ENCODE measurements around the gene MED31.
"Not testable (repeated sequence)": the region's sequence is repeated elsewhere in the genome, so short reads cannot be mapped to it uniquely, and the experiment has no call there.

MED31 gene

GRCh38 chr17:6655732-6656361 lies 4.4 kb upstream of the MED31 start:
- DNase-seq (ENCODE audit: low read depth in 2 of 3, low spot score in 1 of 3), result not testable (repeated sequence)

- no peak for DNase-seq (ENCODE audit: low read depth in 2 of 3, low spot score in 1 of 3)
Measured at GRCh38 chr17:6654841-6655731, 3.7 kb upstream of the MED31 start.

DNA sequence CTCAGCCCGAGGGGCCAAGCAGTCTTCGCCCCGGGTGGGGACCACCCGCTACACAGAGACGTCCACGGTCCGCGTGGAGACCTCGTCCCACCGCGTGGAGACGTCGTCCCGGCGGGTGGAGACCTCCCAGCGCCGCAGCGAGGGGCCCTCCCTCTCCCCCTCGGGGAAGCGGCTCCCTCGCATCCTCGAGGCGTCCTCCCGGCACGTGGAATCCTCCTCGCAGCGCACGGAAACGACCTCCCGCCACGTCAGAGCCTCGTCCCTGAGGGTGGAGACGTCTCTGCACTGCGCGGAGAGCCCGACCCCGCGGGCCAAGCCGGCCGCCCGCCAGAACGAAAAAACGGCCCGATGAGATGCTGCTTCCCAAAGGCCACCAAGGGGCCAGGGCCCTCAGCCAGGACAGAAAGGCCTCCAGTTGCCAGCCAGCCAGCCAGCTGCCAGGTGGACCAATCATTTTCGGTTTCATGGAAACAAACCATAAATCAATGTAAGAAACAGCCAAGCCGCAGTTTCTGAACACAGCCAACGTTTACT lies 581 bp upstream of the MED31 start:
- no peak for DNase-seq (ENCODE audit: low read depth in 2 of 3, low spot score in 1 of 3)

DNA sequence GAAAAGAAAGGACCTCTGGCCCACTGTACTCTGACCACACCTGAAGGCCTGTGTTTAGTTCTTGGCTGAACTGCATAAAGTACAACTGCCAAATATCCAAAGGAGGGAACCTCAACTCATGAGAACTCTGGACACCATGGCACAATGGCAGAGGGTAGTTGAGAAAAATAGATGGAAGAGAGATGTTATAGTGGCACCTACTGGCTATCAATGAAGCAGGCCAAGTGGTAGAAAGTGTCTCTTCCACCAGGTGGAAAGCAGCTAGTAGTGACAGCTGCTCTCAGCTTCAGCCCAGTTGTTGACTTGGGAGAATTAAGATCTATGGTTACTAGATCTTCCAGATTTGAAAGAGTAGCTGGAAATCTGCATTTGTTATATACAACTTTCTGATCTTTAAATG lies 3.2 kb downstream of the MED31 start:
- no peak for DNase-seq (ENCODE audit: low read depth in 2 of 3, low spot score in 1 of 3)

GRCh38 chr17:6643451-6644125 lies 7.8 kb downstream of the MED31 start:
- no peak for DNase-seq (ENCODE audit: low read depth in 2 of 3, low spot score in 1 of 3)

GRCh38 chr17:6642592-6642991 lies 8.8 kb downstream of the MED31 start:
- no peak for DNase-seq (ENCODE audit: low read depth in 2 of 3, low spot score in 1 of 3)

DNA sequence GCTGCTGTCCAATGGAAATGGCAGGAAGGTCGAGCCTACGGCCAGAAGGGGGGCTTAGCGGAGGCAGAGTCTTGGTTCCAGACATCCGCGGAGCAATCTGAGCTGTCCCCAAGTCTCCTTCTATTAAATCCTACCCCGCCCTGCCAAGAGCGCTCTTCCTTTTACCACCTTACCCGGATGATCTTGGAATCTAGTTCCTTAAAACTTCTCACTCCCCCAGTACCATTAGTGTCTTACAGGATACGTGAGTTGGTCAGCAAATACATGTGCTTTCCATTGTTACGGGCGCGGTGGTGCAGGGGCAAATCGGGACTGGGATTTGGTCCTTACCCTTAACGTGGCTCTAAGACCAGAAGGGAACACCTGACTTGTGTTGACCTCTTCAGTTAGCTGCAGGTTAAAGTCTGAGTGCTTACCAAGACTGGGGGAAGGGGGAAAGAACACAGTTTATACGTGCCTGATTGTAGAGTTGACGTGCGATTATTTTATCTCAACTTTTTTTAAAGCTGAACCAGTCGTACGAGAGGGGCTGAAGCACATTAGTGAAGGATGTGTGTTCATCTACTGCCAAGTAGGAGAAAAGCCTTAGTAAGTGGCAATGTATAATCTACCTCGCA lies 10.1 kb downstream of the MED31 start:
- no peak for DNase-seq (ENCODE audit: low read depth in 2 of 3, low spot score in 1 of 3)

GRCh38 chr17:6640536-6641246 lies 10.7 kb downstream of the MED31 start, which contains the start of the genes KIAA0753 and TXNDC17:
Gene KIAA0753, minus strand, starts transcription at chr17:6640711. Its CDS starts 5,608 bp downstream, at chr17:6635103.
Gene TXNDC17, plus strand, starts transcription at chr17:6641060. Its CDS starts 23 bp downstream, at chr17:6641083.
- peak; percentile 90 to 92 (median 91) for DNase-seq (ENCODE audit: low read depth in 2 of 3, low spot score in 1 of 3)

- DNase-seq (ENCODE audit: low read depth in 2 of 3, low spot score in 1 of 3), result peak in 1 of 3 donors; percentile 26
Measured at GRCh38 chr17:6639586-6640535, 11.5 kb downstream of the MED31 start.

DNA sequence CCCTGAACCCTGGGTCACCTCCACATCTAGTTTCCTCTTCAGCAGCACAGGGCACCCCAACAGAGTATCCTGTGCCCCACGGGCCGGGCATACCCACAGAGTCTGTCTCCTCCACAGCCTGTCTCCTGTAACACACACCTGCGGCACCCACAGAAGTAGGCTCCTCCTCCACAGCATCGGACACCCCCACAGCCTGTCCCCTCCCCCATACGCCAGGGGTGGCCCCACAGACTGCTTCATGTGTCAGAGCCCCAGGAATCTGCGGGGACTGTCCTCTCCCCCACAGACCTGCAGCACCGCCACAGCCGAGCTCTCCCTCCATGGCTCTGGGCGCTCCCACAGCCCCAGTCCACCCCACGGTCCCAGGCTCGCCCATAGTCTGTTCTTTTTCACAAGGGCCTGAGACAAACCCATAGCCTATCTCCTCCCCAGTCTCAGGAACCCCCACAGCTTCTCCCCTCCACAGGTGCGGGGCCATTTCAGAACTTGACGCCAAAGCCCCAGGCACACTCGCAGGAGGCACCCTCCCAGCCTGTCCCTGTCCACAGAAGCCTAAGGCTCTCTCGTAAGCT lies 12.3 kb downstream of the MED31 start:
- DNase-seq (ENCODE audit: low read depth in 2 of 3, low spot score in 1 of 3), result no peak

- no peak for DNase-seq (ENCODE audit: low read depth in 2 of 3, low spot score in 1 of 3)
Measured at GRCh38 chr17:6638046-6638908, 13.1 kb downstream of the MED31 start.

- no peak for DNase-seq (ENCODE audit: low read depth in 2 of 3, low spot score in 1 of 3)
Measured at GRCh38 chr17:6637458-6637840, 14.0 kb downstream of the MED31 start.

DNA sequence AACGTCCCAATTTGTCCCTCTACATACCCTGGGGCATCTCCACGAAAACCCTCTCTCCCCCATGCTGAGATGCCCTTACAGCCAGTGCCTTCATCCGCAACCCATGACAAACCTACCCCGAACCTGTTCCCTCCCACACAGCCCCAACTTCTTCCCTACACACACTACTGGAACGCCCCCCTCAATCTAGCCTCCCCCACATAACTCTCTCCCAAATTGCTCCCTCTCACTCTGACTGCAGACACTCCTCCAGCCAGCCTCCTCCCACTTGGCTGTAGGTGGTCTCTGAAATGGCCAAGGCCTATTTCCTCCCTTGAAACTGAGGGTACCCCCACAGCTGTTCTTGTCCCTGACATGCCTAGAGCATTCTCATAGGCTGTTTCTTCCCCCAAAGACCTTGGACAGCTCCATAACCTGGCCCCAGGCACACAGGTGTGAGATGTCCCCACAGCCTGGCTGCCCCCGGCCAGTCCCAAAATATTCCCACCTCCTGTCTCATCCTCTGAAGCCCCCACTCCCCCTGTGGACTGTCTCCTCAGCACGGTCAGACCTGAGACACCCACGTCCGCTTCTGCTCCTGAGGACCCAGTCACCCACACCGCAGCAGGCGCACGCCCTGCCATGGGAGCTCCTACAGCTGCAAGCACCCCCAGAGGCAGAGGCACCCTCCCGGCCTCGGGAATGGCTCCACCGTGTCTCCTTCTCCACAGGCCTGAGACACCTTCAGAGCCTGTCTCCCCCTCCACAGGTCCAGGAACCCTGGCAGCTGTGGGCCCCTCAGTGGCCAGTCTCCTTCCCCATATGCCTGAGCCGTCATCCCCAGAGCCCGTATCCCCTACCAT lies 14.6 kb downstream of the MED31 start:
- no peak for DNase-seq (ENCODE audit: low read depth in 2 of 3, low spot score in 1 of 3)

DNA sequence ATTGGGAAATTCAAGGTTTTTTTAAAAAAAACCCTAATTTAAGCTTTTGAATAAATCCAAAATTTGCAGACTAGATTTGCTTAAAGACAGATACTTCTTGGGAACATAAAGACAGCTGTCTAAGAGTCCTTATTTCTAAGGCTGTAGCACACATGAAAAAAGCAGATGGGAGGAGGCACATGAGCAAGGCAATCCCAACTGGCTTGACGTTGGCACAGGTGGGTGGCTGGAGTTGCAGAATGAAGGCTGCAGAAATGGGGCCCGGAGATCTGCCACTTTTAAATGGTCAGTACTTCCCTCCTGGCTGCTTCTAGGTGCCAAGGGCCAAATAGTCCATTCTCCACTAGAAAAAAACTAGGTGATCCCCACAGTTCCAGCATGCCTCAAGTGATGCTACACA lies 15.3 kb downstream of the MED31 start:
- DNase-seq (ENCODE audit: low read depth in 2 of 3, low spot score in 1 of 3), result no peak

DNA sequence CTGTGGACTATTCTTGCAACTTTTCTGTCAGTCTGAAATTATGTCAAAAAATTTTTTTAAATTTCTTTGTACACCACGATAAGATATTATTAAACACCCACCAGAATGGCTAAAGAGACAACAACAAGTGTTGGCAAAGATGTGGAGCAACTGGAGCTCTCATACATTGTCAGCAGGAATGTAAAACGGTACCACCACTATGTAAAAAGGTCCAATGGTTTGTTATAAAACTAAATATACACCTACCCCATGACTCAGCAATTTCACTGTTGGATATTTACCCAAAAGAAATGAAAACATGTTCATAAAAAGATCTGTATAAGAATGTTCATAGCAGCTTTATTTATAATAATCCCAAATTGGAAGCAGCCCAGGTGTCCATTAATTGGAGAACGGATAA lies 18.1 kb downstream of the MED31 start:
- no peak for DNase-seq (ENCODE audit: low read depth in 2 of 3, low spot score in 1 of 3)

- DNase-seq (ENCODE audit: low read depth in 2 of 3, low spot score in 1 of 3), result no peak
Measured at GRCh38 chr17:6632530-6632929, 18.9 kb downstream of the MED31 start.

DNA sequence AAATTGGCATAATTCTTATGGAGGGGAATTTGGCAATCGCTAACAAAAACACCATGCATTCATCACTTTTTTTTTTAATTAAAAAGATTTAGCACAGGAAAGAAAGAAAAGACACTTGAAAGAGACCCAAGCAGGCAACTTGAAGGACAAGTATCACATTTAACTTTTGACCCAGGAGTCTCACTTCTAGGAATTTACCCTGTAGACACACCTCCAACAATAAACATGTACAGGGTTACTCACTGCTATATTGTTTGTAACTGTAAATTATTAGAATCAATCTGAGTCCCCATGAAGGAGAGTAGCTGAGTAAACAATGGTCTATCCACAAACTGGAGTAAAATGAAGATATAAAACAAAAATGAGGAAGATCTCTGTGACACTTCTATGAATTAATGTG lies 21.0 kb downstream of the MED31 start:
- no peak for DNase-seq (ENCODE audit: low read depth in 2 of 3, low spot score in 1 of 3)

Data from stimulated activated CD4-positive, alpha-beta T cell treated with anti-CD3 and anti-CD28 coated beads, Interleukin-12 subunit alpha, Interleukin-12 subunit beta, amount 100 ng/mL, for 48 hours (primary cell).